Spinal cord (tissue), 10 donors: ENCODE results near the gene CALD1. TPM values are rescaled to one million over a fixed set of nuclear protein-coding genes. Genes with fewer than 3 reads are reported as not detected.

Source experiments
- DNase-seq, 6 donors: peaks; one replicate each; pipeline versions ENCODE4 v3.0.0 to v3.0.0-alpha.2; 2013 to 2015; ENCODE audit warnings: low spot score in 6 of 6, low read depth in 4 of 6
- H3K27ac ChIP-seq: one replicate; pipeline ENCODE4 v1.5.1; 2013; ENCODE audit warnings: low read depth, low read length, control low read depth
- H3K27me3 ChIP-seq: one replicate; pipeline ENCODE4 v1.6.1; 2013; ENCODE audit warnings: low read length; ENCODE audit not compliant: control insufficient read depth, insufficient read depth
- H3K36me3 ChIP-seq: one replicate; pipeline ENCODE4 v1.6.1; 2013; ENCODE audit warnings: low read length; ENCODE audit not compliant: control insufficient read depth, insufficient read depth
- H3K4me1 ChIP-seq: one replicate; pipeline ENCODE4 v1.6.1; 2013; ENCODE audit warnings: low read length; ENCODE audit not compliant: control insufficient read depth, insufficient read depth
- H3K4me3 ChIP-seq: one replicate; pipeline ENCODE4 v1.5.1; 2013; ENCODE audit warnings: low read depth, low read length, control low read depth
- H3K9me3 ChIP-seq: one replicate; pipeline ENCODE4 v1.6.1; 2013; ENCODE audit warnings: low read length; ENCODE audit not compliant: control insufficient read depth, insufficient read depth
- WGBS: methylation state at CpG from one replicate; pipeline ENCODE4 v1.1.5; 2013; ENCODE audit warnings: missing lambda C conversion rate; ENCODE audit not compliant: insufficient coverage; 5-methylcytosine and 5-hydroxymethylcytosine counted together
- polyA plus RNA-seq, 2 donors: library from polyadenylated mRNA; unstranded; fragments of 120-200 nt; gene quantifications; one replicate each; pipeline ENCODE4 v1.2.1, GENCODE V29; 2013; ENCODE audit not compliant: insufficient read length in 2 of 2
- total RNA-seq, 2 donors: library from RNA; depleted of rRNA in 1 of 2; stranded (reverse); fragments of 120-200 nt in 1 of 2; fragments of >200 nt in 1 of 2; gene quantifications; one replicate each; pipeline versions ENCODE4 v1.2.3 to v1.2.4, GENCODE V29; 2013 to 2014
- donor health status: healthy.

CALD1 gene
- total and polyA plus RNA-seq, 4 donors, result 77.4 to 162 (median 111) TPM

GRCh38 chr7:134783294-134784069, 4.0 kb downstream of the CALD1 start:
- peaks cover 4% of the 10 kb centered on the region for H3K4me1 ChIP-seq
- DNase-seq, result no peak
- no peak overlapping the region for H3K4me3 ChIP-seq
- no peak overlapping the region for H3K27ac ChIP-seq
- H3K36me3 ChIP-seq, result no peaks in the 10 kb centered on the region
- 77% methylated on average over 6 of the region's 7 CpGs for WGBS
- H3K9me3 ChIP-seq, result no peaks in the 10 kb centered on the region
- H3K27me3 ChIP-seq, result no peaks in the 10 kb centered on the region

- no peak for DNase-seq
- no peak overlapping the region for H3K27ac ChIP-seq
- no peaks in the 10 kb centered on the region for H3K9me3 ChIP-seq
- H3K4me1 ChIP-seq, result peaks cover 1% of the 10 kb centered on the region
- H3K36me3 ChIP-seq, result no peaks in the 10 kb centered on the region
- H3K4me3 ChIP-seq, result no peak overlapping the region
- 92% methylated on average over 4 of the region's 9 CpGs for WGBS
- no peaks in the 10 kb centered on the region for H3K27me3 ChIP-seq
Observed at GRCh38 chr7:134784251-134785049, 5.0 kb downstream of the CALD1 start.

- Histone ChIP-seq H3K27me3 (no peaks in the 10 kb centered on the region), H3K36me3 (no peaks in the 10 kb centered on the region), H3K9me3 (no peaks in the 10 kb centered on the region), H3K4me1 (no peaks in the 10 kb centered on the region), H3K4me3 (no peak overlapping the region), H3K27ac (no peak overlapping the region)
- no peak for DNase-seq
Observed at GRCh38 chr7:134785842-134786241, 6.4 kb downstream of the CALD1 start.

- H3K27me3 ChIP-seq, result no peaks in the 10 kb centered on the region
- no peak overlapping the region for H3K4me3 ChIP-seq
- no peaks in the 10 kb centered on the region for H3K4me1 ChIP-seq
- H3K27ac ChIP-seq, result no peak overlapping the region
- H3K9me3 ChIP-seq, result no peaks in the 10 kb centered on the region
- no CpG with 5 or more reads among the region's 2 CpGs for WGBS
- no peak for DNase-seq
- H3K36me3 ChIP-seq, result no peaks in the 10 kb centered on the region
Observed at GRCh38 chr7:134787064-134787463, 7.6 kb downstream of the CALD1 start.

GRCh38 chr7:134787720-134788119, 8.3 kb downstream of the CALD1 start:
- H3K9me3 ChIP-seq, result no peaks in the 10 kb centered on the region
- no peak for DNase-seq
- H3K4me3 ChIP-seq, result no peak overlapping the region
- H3K36me3 ChIP-seq, result no peaks in the 10 kb centered on the region
- no CpG with 5 or more reads among the region's 3 CpGs for WGBS
- no peaks in the 10 kb centered on the region for H3K27me3 ChIP-seq
- H3K27ac ChIP-seq, result no peak overlapping the region
- no peaks in the 10 kb centered on the region for H3K4me1 ChIP-seq

GRCh38 chr7:134788191-134788590, 8.8 kb downstream of the CALD1 start:
- DNase-seq, result no peak
- Histone ChIP-seq H3K27me3 (no peaks in the 10 kb centered on the region), H3K27ac (no peak overlapping the region), H3K9me3 (no peaks in the 10 kb centered on the region), H3K4me3 (no peak overlapping the region), H3K4me1 (no peaks in the 10 kb centered on the region), H3K36me3 (no peaks in the 10 kb centered on the region)
- WGBS, result no CpG with 5 or more reads among the region's 2 CpGs

GRCh38 chr7:134789967-134790685, 10.7 kb downstream of the CALD1 start:
- Histone ChIP-seq H3K9me3 (no peaks in the 10 kb centered on the region), H3K27ac (no peak overlapping the region), H3K4me1 (no peaks in the 10 kb centered on the region), H3K27me3 (no peaks in the 10 kb centered on the region), H3K4me3 (no peak overlapping the region), H3K36me3 (no peaks in the 10 kb centered on the region)
- peak in 1 of 6 donors; percentile 15 for DNase-seq
- 79% methylated on average over 2 of the region's 2 CpGs for WGBS

- no peak overlapping the region for H3K27ac ChIP-seq
- no peaks in the 10 kb centered on the region for H3K4me1 ChIP-seq
- no peak overlapping the region for H3K4me3 ChIP-seq
- DNase-seq, result no peak
- WGBS, result 95% methylated on average over 9 of the region's 9 CpGs
- H3K9me3 ChIP-seq, result no peaks in the 10 kb centered on the region
- no peaks in the 10 kb centered on the region for H3K36me3 ChIP-seq
- H3K27me3 ChIP-seq, result no peaks in the 10 kb centered on the region
Observed at GRCh38 chr7:134792968-134793367, 13.5 kb downstream of the CALD1 start.

- no peaks in the 10 kb centered on the region for H3K9me3 ChIP-seq
- H3K4me3 ChIP-seq, result no peak overlapping the region
- no peaks in the 10 kb centered on the region for H3K36me3 ChIP-seq
- H3K27me3 ChIP-seq, result no peaks in the 10 kb centered on the region
- H3K4me1 ChIP-seq, result no peaks in the 10 kb centered on the region
- DNase-seq, result no peak
- WGBS, result 100% methylated on average over 2 of the region's 5 CpGs
- no peak overlapping the region for H3K27ac ChIP-seq
Observed at GRCh38 chr7:134795231-134795630, 15.8 kb downstream of the CALD1 start.
